DMS153 (cell line): ENCODE data around the gene GOLGA5.

ENCODE experiments used
- DNase-seq: peaks from one replicate; lab custom pipeline; 2025; lab: John Stamatoyannopoulos, UW

Gene GOLGA5

GRCh38 chr14:92883066-92883465, 89.0 kb downstream of the GOLGA5 start:
- no peak for DNase-seq

GRCh38 chr14:92884410-92884809, 90.3 kb downstream of the GOLGA5 start:
- no peak for DNase-seq

- no peak for DNase-seq
Measured at GRCh38 chr14:92885279-92886061, 91.4 kb downstream of the GOLGA5 start.

GRCh38 chr14:92886337-92886736, 92.2 kb downstream of the GOLGA5 start:
- DNase-seq = peak; percentile 29

- no peak for DNase-seq
Measured at GRCh38 chr14:92887157-92887556, 93.1 kb downstream of the GOLGA5 start.

- DNase-seq = no peak
Measured at GRCh38 chr14:92888896-92889295, 94.8 kb downstream of the GOLGA5 start.
